Breast epithelium (tissue), 3 donors: Measurements from ENCODE around the gene ZCCHC17.

Source experiments
- POLR2A ChIP-seq: fragments of 450-650 bp; IDR thresholded peaks from one replicate; pipeline ENCODE4 v1.6.1; 2016; ENCODE audit warnings: antibody characterized with exemption, mild to moderate bottlenecking, moderate library complexity
- POLR2AphosphoS5 ChIP-seq, 3 donors: sonication (generic); formaldehyde crosslinking; IDR thresholded peaks; one replicate each; pipeline ENCODE4 v1.6.1; 2017; ENCODE audit warnings: antibody characterized with exemption in 3 of 3
- TF ChIP-seq, protein P1 (sequence below), 3 donors: fragments of 450-650 bp; IDR thresholded peaks; one replicate each; pipeline ENCODE4 v1.5.1; 2016 to 2017; ENCODE audit warnings: antibody characterized with exemption in 3 of 3, mild to moderate bottlenecking in 3 of 3, moderate library complexity in 3 of 3

GRCh38 chr1:31380181-31380580 is 83.3 kb downstream of the ZCCHC17 start:
- TF ChIP-seq, protein P1, sequence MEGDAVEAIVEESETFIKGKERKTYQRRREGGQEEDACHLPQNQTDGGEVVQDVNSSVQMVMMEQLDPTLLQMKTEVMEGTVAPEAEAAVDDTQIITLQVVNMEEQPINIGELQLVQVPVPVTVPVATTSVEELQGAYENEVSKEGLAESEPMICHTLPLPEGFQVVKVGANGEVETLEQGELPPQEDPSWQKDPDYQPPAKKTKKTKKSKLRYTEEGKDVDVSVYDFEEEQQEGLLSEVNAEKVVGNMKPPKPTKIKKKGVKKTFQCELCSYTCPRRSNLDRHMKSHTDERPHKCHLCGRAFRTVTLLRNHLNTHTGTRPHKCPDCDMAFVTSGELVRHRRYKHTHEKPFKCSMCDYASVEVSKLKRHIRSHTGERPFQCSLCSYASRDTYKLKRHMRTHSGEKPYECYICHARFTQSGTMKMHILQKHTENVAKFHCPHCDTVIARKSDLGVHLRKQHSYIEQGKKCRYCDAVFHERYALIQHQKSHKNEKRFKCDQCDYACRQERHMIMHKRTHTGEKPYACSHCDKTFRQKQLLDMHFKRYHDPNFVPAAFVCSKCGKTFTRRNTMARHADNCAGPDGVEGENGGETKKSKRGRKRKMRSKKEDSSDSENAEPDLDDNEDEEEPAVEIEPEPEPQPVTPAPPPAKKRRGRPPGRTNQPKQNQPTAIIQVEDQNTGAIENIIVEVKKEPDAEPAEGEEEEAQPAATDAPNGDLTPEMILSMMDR (IDR thresholded peaks at IDR 0.05): no peak
- TF ChIP-seq POLR2A (no peak), POLR2AphosphoS5 (IDR thresholded peaks at IDR 0.05) (peak in 1 of 3 donors; percentile 10)
